Mesendoderm (in vitro differentiated cells): ENCODE results near the gene SHMT1.
"Not testable (repeated sequence)": the region's sequence is repeated elsewhere in the genome, so short reads cannot be mapped to it uniquely, and the experiment has no call there.

Experiments
- DNase-seq: peaks from one replicate; pipeline ENCODE4 v3.0.0; 2013
- H2AK5ac ChIP-seq: 2 replicates; pipeline ENCODE4 v1.6.1; 2013; ENCODE audit warnings: low read length, inconsistent platforms
- H2BK120ac ChIP-seq: 2 replicates; pipeline ENCODE4 v1.6.1; 2013; ENCODE audit warnings: low read depth, mild to moderate bottlenecking, low read length, moderate library complexity, mixed read lengths
- H2BK15ac ChIP-seq: replicated peaks from 2 replicates; pipeline ENCODE4 v1.6.1; 2013; ENCODE audit warnings: low read depth, mild to moderate bottlenecking, moderate library complexity
- H2BK5ac ChIP-seq: 2 replicates; pipeline ENCODE4 v1.6.1; 2013; ENCODE audit warnings: low read length, inconsistent platforms
- H3K18ac ChIP-seq: 2 replicates; pipeline ENCODE4 v1.6.1; 2013; ENCODE audit warnings: mild to moderate bottlenecking, low read length, mixed read lengths
- H3K23ac ChIP-seq: one replicate; pipeline ENCODE4 v1.6.1; 2013; ENCODE audit warnings: low read length
- H3K27ac ChIP-seq: 2 replicates; pipeline ENCODE4 v1.5.1; 2013; ENCODE audit warnings: low read depth, mild to moderate bottlenecking, inconsistent platforms, low read length, moderate library complexity
- H3K27me3 ChIP-seq: 2 replicates; pipeline ENCODE4 v1.6.1; 2013; ENCODE audit warnings: low read length, control low read depth, mild to moderate bottlenecking, inconsistent platforms; ENCODE audit not compliant: insufficient read depth, poor library complexity
- H3K36me3 ChIP-seq: 2 replicates; pipeline ENCODE4 v1.6.1; 2013; ENCODE audit warnings: low read length, inconsistent platforms; ENCODE audit not compliant: control insufficient read depth, insufficient read depth
- H3K4ac ChIP-seq: one replicate; pipeline ENCODE4 v1.6.1; 2013; ENCODE audit warnings: low read depth, mild to moderate bottlenecking, low read length, moderate library complexity
- H3K4me1 ChIP-seq: 2 replicates; pipeline ENCODE4 v1.6.1; 2013; ENCODE audit warnings: low read depth, low read length, inconsistent platforms; ENCODE audit not compliant: control insufficient read depth
- H3K4me2 ChIP-seq: 2 replicates; pipeline ENCODE4 v1.6.1; 2013; ENCODE audit warnings: low read length
- H3K4me3 ChIP-seq: 2 replicates; pipeline ENCODE4 v1.5.1; 2013; ENCODE audit warnings: mild to moderate bottlenecking, low read length
- H3K56ac ChIP-seq: one replicate; pipeline ENCODE4 v1.6.1; 2013; ENCODE audit warnings: low read length
- H3K79me1 ChIP-seq: 2 replicates; pipeline ENCODE4 v1.6.1; 2013; ENCODE audit warnings: low read length, inconsistent platforms
- H3K79me2 ChIP-seq: 2 replicates; pipeline ENCODE4 v1.6.1; 2013; ENCODE audit warnings: mild to moderate bottlenecking, low read length; ENCODE audit not compliant: control insufficient read depth, insufficient read depth
- H3K9ac ChIP-seq: 2 replicates; pipeline ENCODE4 v1.6.1; 2013; ENCODE audit warnings: low read length, inconsistent platforms
- H4K5ac ChIP-seq: one replicate; pipeline ENCODE4 v1.6.1; 2013; ENCODE audit warnings: low read length
- H4K8ac ChIP-seq: one replicate; pipeline ENCODE4 v1.6.1; 2013; ENCODE audit warnings: low read depth, mild to moderate bottlenecking, control low read depth, low read length, moderate library complexity
- WGBS: extraction: QIAGEN DNeasy Blood & Tissue Kit; methylation state at CpG from one replicate; pipeline ENCODE4 v1.1.7; 2013; ENCODE audit warnings: low lambda C conversion rate, missing lambda C conversion rate; ENCODE audit not compliant: insufficient coverage; ENCODE audit errors: extremely low coverage; 5-methylcytosine and 5-hydroxymethylcytosine counted together

Gene SHMT1

DNA sequence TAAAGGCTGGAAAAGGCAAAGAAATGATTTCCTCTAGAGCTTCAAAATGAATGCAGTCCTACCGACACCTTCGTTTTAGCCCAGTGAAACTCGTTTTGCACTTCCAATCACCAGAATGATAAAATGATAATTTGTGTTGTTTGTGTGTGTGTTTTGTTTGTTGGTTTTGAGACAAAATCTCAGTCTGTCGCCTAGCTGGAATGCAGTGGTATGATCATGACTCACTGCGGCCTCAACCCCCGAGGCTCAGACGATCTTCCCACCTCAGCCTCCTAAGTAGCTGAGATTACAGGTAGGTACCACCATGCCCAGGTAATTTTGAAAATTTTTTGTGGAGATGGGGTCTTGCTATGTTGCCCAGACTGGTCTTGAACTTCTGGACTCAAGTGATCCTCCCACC lies 10.9 kb upstream of the SHMT1 start:
- H3K18ac ChIP-seq, result no peak overlapping the region
- no peaks in the 10 kb centered on the region for H3K79me1 ChIP-seq
- H3K4me1 ChIP-seq, result no peaks in the 10 kb centered on the region
- no peaks in the 10 kb centered on the region for H3K79me2 ChIP-seq
- H2BK120ac ChIP-seq, result no peak overlapping the region
- peak; percentile 50 for DNase-seq
- no peak overlapping the region for H2BK5ac ChIP-seq
- H3K4ac ChIP-seq, result no peak overlapping the region
- no peak overlapping the region for H3K56ac ChIP-seq
- H3K4me3 ChIP-seq, result no peak overlapping the region
- WGBS, result no CpG with 5 or more reads among the region's 7 CpGs
- no peak overlapping the region for H3K27ac ChIP-seq
- H3K27me3 ChIP-seq, result no peaks in the 10 kb centered on the region
- no peak overlapping the region for H4K5ac ChIP-seq
- no peak overlapping the region for H4K8ac ChIP-seq
- no peak overlapping the region for H3K23ac ChIP-seq
- no peak overlapping the region for H2AK5ac ChIP-seq
- H2BK15ac ChIP-seq, result no peak overlapping the region
- no peaks in the 10 kb centered on the region for H3K36me3 ChIP-seq
- no peak overlapping the region for H3K4me2 ChIP-seq
- H3K9ac ChIP-seq, result no peak overlapping the region

DNA sequence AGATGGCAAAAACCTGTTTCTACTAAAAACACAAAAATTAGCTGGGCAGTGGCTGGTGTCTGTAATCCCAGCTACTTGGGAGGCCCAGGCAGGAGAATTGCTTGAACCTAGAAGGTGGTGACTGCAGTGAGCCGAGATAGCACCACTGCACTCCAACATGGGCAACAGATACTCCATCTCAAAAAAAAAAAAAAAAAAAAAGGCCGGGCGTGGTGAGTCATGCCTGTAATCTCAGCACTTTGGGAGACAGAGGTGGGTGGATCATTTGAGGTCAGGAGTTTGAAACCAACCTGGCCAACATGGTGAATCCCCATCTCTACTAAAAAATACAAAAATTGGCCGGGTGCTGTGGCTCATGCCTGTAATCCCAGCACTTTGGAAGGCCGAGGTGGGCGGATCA lies 9.8 kb upstream of the SHMT1 start:
- H2AK5ac ChIP-seq, H3K23ac ChIP-seq, H3K4me3 ChIP-seq, DNase-seq, H3K36me3 ChIP-seq, H3K4ac ChIP-seq, H3K18ac ChIP-seq, H3K56ac ChIP-seq, H2BK5ac ChIP-seq, H3K4me1 ChIP-seq, H3K79me1 ChIP-seq, H4K5ac ChIP-seq, H4K8ac ChIP-seq, H3K27ac ChIP-seq, H3K79me2 ChIP-seq, H3K9ac ChIP-seq, H3K4me2 ChIP-seq, H2BK15ac ChIP-seq, H2BK120ac ChIP-seq, H3K27me3 ChIP-seq: not testable (repeated sequence)
- WGBS, result no CpG with 5 or more reads among the region's 6 CpGs

GRCh38 chr17:18371455-18371854 lies 8.1 kb upstream of the SHMT1 start:
- no CpG with 5 or more reads among the region's 7 CpGs for WGBS
- Histone ChIP-seq H4K5ac (no peak overlapping the region), H3K4me1 (no peaks in the 10 kb centered on the region), H3K79me1 (no peaks in the 10 kb centered on the region), H2BK120ac (no peak overlapping the region), H3K18ac (no peak overlapping the region), H3K56ac (no peak overlapping the region), H4K8ac (no peak overlapping the region), H2BK15ac (no peak overlapping the region), H3K4me3 (no peak overlapping the region), H3K4me2 (no peak overlapping the region), H2AK5ac (no peak overlapping the region), H3K23ac (no peak overlapping the region), H3K79me2 (no peaks in the 10 kb centered on the region), H2BK5ac (no peak overlapping the region), H3K36me3 (no peaks in the 10 kb centered on the region), H3K4ac (no peak overlapping the region), H3K27me3 (no peaks in the 10 kb centered on the region), H3K9ac (no peak overlapping the region), H3K27ac (no peak overlapping the region)
- no peak for DNase-seq

DNA sequence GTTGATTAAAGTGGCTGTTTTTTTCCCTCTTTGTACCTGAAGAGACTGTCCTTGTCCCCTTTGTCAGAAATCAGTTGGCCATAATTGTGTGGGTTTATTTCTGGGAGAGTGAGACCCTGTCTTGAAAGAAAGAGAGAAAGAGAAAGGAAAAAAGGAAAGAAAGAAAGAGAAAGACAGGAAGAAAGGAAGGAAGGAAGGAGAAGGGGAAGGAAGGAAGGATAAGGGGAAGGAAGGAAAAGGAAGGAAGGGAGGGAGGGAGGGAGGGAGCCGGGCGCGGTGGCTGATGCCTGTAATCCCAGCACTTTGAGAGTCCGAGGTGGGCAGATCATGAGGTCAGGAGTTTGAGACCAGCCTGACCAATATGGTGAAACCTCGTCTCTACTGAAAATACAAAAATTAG lies 7.4 kb upstream of the SHMT1 start:
- Histone ChIP-seq H3K27ac (no peak overlapping the region), H4K8ac (no peak overlapping the region), H3K4me3 (no peak overlapping the region), H3K4me2 (no peak overlapping the region), H2AK5ac (no peak overlapping the region), H3K4me1 (no peaks in the 10 kb centered on the region), H2BK15ac (no peak overlapping the region), H3K79me2 (no peaks in the 10 kb centered on the region), H3K23ac (no peak overlapping the region), H3K4ac (no peak overlapping the region), H3K18ac (no peak overlapping the region), H4K5ac (no peak overlapping the region), H2BK5ac (no peak overlapping the region), H3K56ac (no peak overlapping the region), H3K27me3 (no peaks in the 10 kb centered on the region), H3K79me1 (no peaks in the 10 kb centered on the region), H3K36me3 (no peaks in the 10 kb centered on the region), H3K9ac (no peak overlapping the region), H2BK120ac (no peak overlapping the region)
- DNase-seq, result no peak
- no CpG with 5 or more reads among the region's 5 CpGs for WGBS

GRCh38 chr17:18368946-18369345 lies 5.6 kb upstream of the SHMT1 start:
- no peak overlapping the region for H2BK5ac ChIP-seq
- no peak overlapping the region for H3K23ac ChIP-seq
- H3K4ac ChIP-seq, result no peak overlapping the region
- no peak overlapping the region for H4K5ac ChIP-seq
- no peaks in the 10 kb centered on the region for H3K27me3 ChIP-seq
- no peak overlapping the region for H4K8ac ChIP-seq
- H3K4me2 ChIP-seq, result no peak overlapping the region
- no CpG with 5 or more reads among the region's 8 CpGs for WGBS
- no peak overlapping the region for H3K18ac ChIP-seq
- H3K27ac ChIP-seq, result no peak overlapping the region
- no peak overlapping the region for H2BK120ac ChIP-seq
- no peaks in the 10 kb centered on the region for H3K36me3 ChIP-seq
- no peaks in the 10 kb centered on the region for H3K79me2 ChIP-seq
- no peak overlapping the region for H3K4me3 ChIP-seq
- no peaks in the 10 kb centered on the region for H3K79me1 ChIP-seq
- H2BK15ac ChIP-seq, result no peak overlapping the region
- no peak overlapping the region for H3K9ac ChIP-seq
- H2AK5ac ChIP-seq, result no peak overlapping the region
- H3K56ac ChIP-seq, result no peak overlapping the region
- H3K4me1 ChIP-seq, result no peaks in the 10 kb centered on the region
- no peak for DNase-seq

GRCh38 chr17:18364166-18364565 lies 816 bp upstream of the SHMT1 start:
- Histone ChIP-seq H3K79me2 (peaks cover 33% of the 10 kb centered on the region), H2AK5ac (no peak overlapping the region), H2BK15ac (no peak overlapping the region), H3K4me2 (no peak overlapping the region), H2BK5ac (no peak overlapping the region), H3K9ac (no peak overlapping the region), H4K8ac (no peak overlapping the region), H3K4me3 (no peak overlapping the region), H3K36me3 (no peaks in the 10 kb centered on the region), H3K4ac (peak overlapping the region; percentile 63), H3K79me1 (peaks cover 3% of the 10 kb centered on the region), H2BK120ac (no peak overlapping the region), H3K23ac (no peak overlapping the region), H4K5ac (no peak overlapping the region), H3K27me3 (no peaks in the 10 kb centered on the region), H3K4me1 (no peaks in the 10 kb centered on the region), H3K18ac (no peak overlapping the region), H3K27ac (no peak overlapping the region), H3K56ac (no peak overlapping the region)
- DNase-seq, result no peak
- WGBS, result no CpG with 5 or more reads among the region's 6 CpGs
